Posterior vena cava (tissue), 2 donors: ENCODE measurements around the gene OPN1LW. TPM values are rescaled to one million over a fixed set of nuclear protein-coding genes. Genes with fewer than 3 reads are reported as not detected.
"Not testable (repeated sequence)": the region's sequence is repeated elsewhere in the genome, so short reads cannot be mapped to it uniquely, and the experiment has no call there.

Source experiments
- DNase-seq: peaks from one replicate; pipeline ENCODE4 v3.0.0-alpha.2; 2020; ENCODE audit warnings: low spot score
- intact Hi-C, 2 donors: fragments of 100-400 bp; cut with DNase I; formaldehyde crosslinking; loops; one replicate each; pipeline versions ENCODE4 v1.14.1 to v1.14.2; 2022 to 2023
- total RNA-seq, 2 donors: library from RNA; stranded (reverse); fragmentation: NEBNext Ultra II Directional; extraction: Animal tissue kit (Norgen Biotek cat#: 25700); gene quantifications; one replicate each; pipeline ENCODE4 v1.2.1, GENCODE V29; 2021
- donor health status: DM: yes; HTN: yes; CAD: no.
- donor health status: DM: yes; HTN: yes; CAD: no.

The OPN1LW gene
- total RNA-seq, 2 donors from 2014 or later, result not detected

DNA sequence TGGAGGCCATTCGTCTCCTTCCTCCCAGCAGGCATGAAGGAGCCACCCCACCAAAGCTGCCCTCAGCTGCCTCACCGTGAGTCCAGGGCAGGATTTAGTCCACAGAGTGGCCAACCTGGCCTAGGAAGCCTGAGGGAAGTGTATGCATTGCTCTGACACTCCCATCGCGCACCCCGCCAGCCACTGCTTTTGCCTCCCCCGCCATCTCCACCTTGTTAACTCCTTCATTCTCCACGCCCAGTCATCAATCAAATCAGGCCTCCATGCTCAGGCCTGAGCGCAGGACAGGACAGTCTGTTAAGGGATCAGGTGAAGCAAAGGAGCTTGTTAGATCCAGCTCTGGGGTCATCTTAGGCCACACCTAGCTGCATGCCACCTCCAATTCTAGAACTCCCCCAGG is 48.8 kb downstream of the OPN1LW start:
- intact Hi-C loops, DNase-seq: not testable (repeated sequence)

DNA sequence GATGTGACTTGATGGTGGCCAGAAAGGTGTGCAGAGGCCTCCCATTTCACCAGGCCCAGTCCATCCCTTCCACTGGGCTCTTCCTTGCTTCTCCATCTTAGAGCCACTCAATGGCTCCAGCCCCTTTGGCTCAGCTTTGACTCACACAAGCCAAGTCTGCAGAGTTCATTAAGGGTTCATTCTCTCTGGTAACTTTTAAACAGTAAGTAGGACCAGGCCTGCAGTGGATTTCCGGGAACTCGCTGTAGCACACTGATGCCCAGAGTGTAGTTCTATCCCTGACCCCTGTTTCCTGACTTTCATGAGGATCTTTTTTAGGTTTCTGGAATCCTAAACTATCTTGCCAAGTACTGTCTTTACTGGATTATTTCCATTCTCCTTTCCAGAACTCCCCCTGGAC is 50.3 kb downstream of the OPN1LW start:
- intact Hi-C loops, DNase-seq: not testable (repeated sequence)

DNA sequence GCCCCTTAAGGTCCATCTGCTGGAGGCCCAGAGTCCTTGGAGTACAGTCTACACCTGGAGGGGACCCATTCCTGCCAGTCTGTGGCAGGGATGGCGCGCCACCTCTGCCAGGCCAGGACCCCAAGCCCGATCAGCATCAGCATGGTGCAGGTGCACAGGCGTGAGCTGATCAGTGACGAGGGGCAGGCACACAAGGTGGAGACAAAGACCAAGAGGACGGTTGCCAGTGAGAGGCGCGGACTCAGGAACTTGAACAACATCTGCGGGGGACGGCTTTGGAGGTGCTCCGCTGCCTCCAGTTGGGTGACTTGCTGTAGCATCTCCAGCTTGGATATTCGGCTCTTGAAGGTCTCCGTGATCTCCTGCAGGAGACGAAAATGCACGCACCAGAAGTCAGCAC is 52.4 kb downstream of the OPN1LW start:
- DNase-seq, intact Hi-C loops: not testable (repeated sequence)

Other genes starting within 250 kb of the OPN1LW start
- gene AVPR2, start 239.6 kb upstream of the OPN1LW start, total RNA-seq, result 1 to 10 TPM; 1.4 to 2.0 TPM
- 10 to 100 TPM; 36.3 to 47.1 TPM for gene ARHGAP4, start 218.0 kb upstream of the OPN1LW start, total RNA-seq
- 10 to 100 TPM; 69.4 to 75.4 TPM for gene NAA10, start 209.2 kb upstream of the OPN1LW start, total RNA-seq
- gene RENBP, start 199.6 kb upstream of the OPN1LW start, total RNA-seq, result 10 to 100 TPM; 11.4 to 17.6 TPM
- gene HCFC1, start 172.4 kb upstream of the OPN1LW start, total RNA-seq, result 10 to 100 TPM; 36.9 to 44.6 TPM
- gene TMEM187, start 171.5 kb upstream of the OPN1LW start, total RNA-seq, result 1 to 10 TPM; 6.9 to 9.3 TPM
- 100 to 1,000 TPM in 1 of 2 donors, 10 to 100 TPM in 1; 88.2 to 114 TPM for gene IRAK1, start 124.3 kb upstream of the OPN1LW start, total RNA-seq
- gene MECP2, start 46.5 kb upstream of the OPN1LW start, total RNA-seq, result 10 to 100 TPM; 53.6 to 55.0 TPM
- not detected for gene OPN1MW, start 38.4 kb downstream of the OPN1LW start, total RNA-seq
- gene OPN1MW2, start 75.5 kb downstream of the OPN1LW start, total RNA-seq, result not detected
- gene OPN1MW3, start 113.3 kb downstream of the OPN1LW start, total RNA-seq, result not detected
- not detected for gene TEX28, start 150.9 kb downstream of the OPN1LW start, total RNA-seq
- under 1 TPM; 0.29 to 0.46 TPM for gene TKTL1, start 151.6 kb downstream of the OPN1LW start, total RNA-seq
- gene FLNA, start 230.4 kb downstream of the OPN1LW start, total RNA-seq, result 1,000 to 10,000 TPM; 5,571 to 6,731 TPM
- 10 to 100 TPM; 61.8 to 67.2 TPM for gene EMD, start 235.1 kb downstream of the OPN1LW start, total RNA-seq